BLaER1 treated with 17β-estradiol and CSF1 and Interleukin-3, amounts not matched to agents 10 nM and 100 nM (cell line): Measurements from ENCODE around the gene RAB26.
"Not testable (repeated sequence)": the region's sequence is repeated elsewhere in the genome, so short reads cannot be mapped to it uniquely, and the experiment has no call there.

ENCODE experiments used
- H3K27ac ChIP-seq, 11 experiments: shearing (Covaris generic); formaldehyde crosslinking; 2 replicates each; pipeline ENCODE4 v1.8.1; 2022
- H3K27me3 ChIP-seq, 11 experiments: shearing (Covaris generic); formaldehyde crosslinking; 2 replicates each; pipeline ENCODE4 v1.8.1; 2022
- H3K36me3 ChIP-seq, 11 experiments: shearing (Covaris generic); formaldehyde crosslinking; 2 replicates each; pipeline ENCODE4 v1.8.1; 2022
- H3K4me1 ChIP-seq, 10 experiments: shearing (Covaris generic); formaldehyde crosslinking; 2 replicates each; pipeline ENCODE4 v1.8.1; 2022
- H3K4me2 ChIP-seq, 11 experiments: shearing (Covaris generic); formaldehyde crosslinking; 2 replicates each; pipeline ENCODE4 v1.8.1; 2022
- H3K4me3 ChIP-seq, 10 experiments: shearing (Covaris generic); formaldehyde crosslinking; 2 replicates each; pipeline ENCODE4 v1.8.1; 2022
- H3K9ac ChIP-seq, 11 experiments: shearing (Covaris generic); formaldehyde crosslinking; 2 replicates each; pipeline ENCODE4 v1.8.1; 2022
- H3K9me3 ChIP-seq, 11 experiments: shearing (Covaris generic); formaldehyde crosslinking; replicated peaks in 1 of 11; 2 replicates each; pipeline ENCODE4 v1.8.1; 2022
- H4K20me1 ChIP-seq, 11 experiments: shearing (Covaris generic); formaldehyde crosslinking; 2 replicates each; pipeline ENCODE4 v1.8.1; 2022
- Cebpa-rat ChIP-seq, 11 experiments: shearing (Covaris generic); IDR thresholded peaks; 2 replicates each; pipeline ENCODE4 v1.8.1; 2022

RAB26 gene

DNA sequence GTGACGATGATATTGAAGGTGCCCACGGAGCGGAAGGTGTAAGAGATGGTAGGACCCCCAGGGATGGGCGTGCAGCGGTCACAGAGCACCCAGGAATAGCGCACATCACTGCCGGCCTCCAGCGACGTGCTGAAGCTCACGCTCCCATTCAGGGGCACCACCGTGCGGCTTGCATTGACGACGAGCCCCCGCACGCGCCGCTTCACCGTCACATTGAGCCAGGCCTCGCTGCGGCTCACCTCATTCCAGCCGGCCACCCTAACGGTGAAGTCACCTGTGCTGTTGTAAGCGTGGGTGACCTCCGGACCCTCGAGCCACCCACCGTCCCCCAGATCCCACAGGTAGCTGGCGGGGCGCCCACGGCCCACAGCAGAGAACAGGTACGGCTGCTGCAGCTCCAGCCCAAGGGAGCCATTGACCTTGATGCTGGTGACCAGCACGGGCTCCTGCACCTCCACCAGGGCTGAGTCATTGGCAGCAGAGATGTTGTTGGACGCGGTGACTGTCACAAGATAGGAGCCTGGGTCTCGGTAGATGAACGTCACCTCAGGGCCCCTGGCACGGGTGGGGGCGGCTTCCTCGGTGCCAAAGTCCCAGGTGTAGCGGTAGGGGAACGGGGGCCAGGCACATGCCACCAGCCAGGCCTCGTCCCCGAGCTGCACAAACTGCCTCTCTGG, 38.0 kb upstream of the RAB26 start:
- Histone ChIP-seq H4K20me1 (peaks cover 0 to 73% (median 10%) of the 10 kb centered on the region in 11 experiments; a peak in 10 of 22 replicates), H3K36me3 (peaks cover 0 to 81% (median 45%) of the 10 kb centered on the region in 11 experiments; a peak in 20 of 22 replicates)
- not testable (repeated sequence) for H3K4me1 ChIP-seq, H3K9ac ChIP-seq, H3K4me3 ChIP-seq, H3K4me2 ChIP-seq, H3K27ac ChIP-seq, H3K27me3 ChIP-seq, H3K9me3 ChIP-seq

DNA sequence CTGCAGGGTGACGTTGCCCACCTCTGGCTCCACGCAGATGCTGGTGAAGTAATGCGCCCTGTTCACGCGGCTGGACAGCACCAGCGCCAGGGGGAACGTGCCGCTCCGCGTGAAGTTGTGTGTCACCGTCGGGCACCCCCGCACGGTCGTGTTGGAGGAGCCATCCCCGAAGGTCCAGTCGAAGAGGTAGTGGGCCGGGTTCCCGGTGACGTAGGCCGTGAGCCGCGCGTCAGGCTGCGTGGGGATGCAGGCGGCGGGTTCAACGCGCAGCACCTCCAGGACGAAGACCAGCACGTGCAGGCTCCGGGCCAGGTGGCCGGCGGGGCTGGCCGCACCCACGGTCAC, 37.4 kb upstream of the RAB26 start:
- H3K4me1 ChIP-seq, H3K4me2 ChIP-seq: not testable (repeated sequence)
- peaks cover 0 to 76% (median 43%) of the 10 kb centered on the region in 11 experiments; a peak in 20 of 22 replicates for H3K36me3 ChIP-seq

DNA sequence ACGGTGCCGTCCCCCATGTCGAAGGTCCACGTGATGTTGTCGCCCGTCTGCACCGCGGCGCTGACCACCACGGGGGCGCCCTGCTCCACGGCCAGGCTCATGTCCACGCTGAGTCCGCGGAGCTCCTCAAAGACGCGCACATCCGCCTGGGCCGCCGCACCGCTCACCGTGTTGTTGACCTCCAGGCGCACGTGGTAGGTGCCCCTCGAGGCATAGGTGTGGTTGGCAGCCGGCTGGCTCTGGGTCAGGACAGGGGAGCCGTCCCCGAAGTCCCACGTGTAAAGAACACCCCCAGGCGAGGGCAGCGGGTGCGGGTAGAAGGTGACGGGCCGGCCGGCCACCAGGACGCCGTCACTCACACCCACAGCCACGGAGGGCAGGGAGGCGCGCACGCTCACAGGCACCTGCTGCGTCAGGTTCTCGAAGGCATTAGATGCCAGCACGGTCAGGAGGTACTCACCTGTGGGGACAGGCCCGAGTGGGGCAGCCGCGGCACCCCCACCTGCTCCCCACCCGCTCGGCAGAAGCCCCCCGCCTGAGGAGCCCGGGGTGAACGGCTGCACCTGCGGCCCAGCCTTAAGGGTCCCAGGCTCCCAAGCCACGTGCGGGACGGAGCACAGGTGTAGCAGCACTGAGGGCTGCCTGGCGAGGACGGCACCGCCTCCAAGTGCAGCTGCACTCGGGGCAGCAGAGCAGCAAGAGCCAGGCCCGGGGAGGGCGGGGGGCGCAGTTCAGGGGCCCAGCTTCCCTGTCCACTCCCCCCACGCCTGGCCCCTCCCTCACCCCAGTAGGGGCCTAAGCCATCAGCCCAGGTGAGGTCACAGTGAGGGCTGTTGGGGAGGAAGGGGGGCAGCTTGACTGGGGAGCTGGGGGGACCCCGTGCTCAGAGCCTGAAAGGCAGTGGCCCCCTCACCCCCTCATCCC, 36.8 kb upstream of the RAB26 start:
- not testable (repeated sequence) for H3K27ac ChIP-seq, H3K4me2 ChIP-seq, H3K9ac ChIP-seq, H3K4me3 ChIP-seq, H3K9me3 ChIP-seq, H3K27me3 ChIP-seq, H3K4me1 ChIP-seq
- H4K20me1 ChIP-seq = peaks cover 0 to 85% (median 10%) of the 10 kb centered on the region in 11 experiments; a peak in 11 of 22 replicates
- peaks cover 0 to 80% (median 43%) of the 10 kb centered on the region in 11 experiments; a peak in 20 of 22 replicates for H3K36me3 ChIP-seq

More for the DNA sequence above, 37.4 kb upstream of the RAB26 start:
- not testable (repeated sequence) for H3K27me3 ChIP-seq, H3K9ac ChIP-seq, H3K27ac ChIP-seq, H3K4me3 ChIP-seq, H3K9me3 ChIP-seq
- peaks cover 0 to 78% (median 10%) of the 10 kb centered on the region in 11 experiments; a peak in 10 of 22 replicates for H4K20me1 ChIP-seq

DNA sequence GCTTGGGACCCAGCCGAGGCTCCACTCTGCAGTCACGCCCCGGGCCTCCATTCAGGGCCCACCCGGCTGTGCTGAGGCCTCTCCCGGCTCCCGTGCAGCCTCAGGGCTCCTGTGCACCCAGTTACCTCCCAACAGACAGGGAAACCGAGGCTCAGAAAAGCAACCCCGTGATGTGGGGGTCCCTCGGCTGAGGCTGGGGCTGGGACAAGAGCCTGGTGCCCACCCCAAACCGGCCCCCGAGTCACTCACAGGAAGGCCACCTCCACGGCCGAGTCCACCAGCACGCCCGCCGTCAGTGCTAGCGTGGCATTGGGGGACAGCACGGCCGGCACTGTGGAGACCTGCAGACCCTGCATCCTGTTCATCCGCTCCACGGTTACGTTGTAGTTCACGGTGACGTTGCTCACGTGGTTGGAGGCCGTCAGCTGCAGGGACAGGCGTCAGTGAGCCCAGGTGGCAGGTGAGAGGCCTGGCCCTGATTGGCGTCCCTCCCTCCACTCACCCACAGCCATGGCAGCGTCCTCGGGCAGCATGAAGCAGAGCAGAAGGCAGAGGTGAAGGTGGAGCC, 35.8 kb upstream of the RAB26 start:
- H3K9me3 ChIP-seq, H3K9ac ChIP-seq, H3K4me2 ChIP-seq, H3K4me3 ChIP-seq, H3K4me1 ChIP-seq, H3K27ac ChIP-seq, H3K27me3 ChIP-seq: not testable (repeated sequence)
- H4K20me1 ChIP-seq = peaks cover 0 to 86% (median 11%) of the 10 kb centered on the region in 11 experiments; a peak in 12 of 22 replicates
- peaks cover 0 to 72% (median 43%) of the 10 kb centered on the region in 11 experiments; a peak in 20 of 22 replicates for H3K36me3 ChIP-seq

DNA sequence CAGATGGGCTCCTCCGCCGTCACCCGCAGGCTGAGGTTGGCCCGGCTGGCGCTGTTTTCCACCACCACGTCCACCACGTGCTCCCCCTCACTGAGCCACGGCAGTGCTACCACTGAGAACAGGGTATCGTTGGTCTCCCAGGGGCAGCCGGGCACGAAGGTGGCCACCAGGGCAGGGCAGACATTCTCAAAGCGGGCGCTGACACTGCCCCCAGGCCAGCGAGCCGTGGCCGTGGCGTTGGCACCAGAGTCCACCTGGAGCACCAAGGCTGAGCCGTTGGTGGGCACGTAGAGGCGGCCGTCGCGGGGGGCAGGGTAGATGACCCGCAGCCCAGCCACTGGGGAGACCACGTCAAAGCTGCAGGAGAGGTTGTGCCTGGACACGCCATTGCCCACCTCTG, 34.2 kb upstream of the RAB26 start:
- Histone ChIP-seq H3K36me3 (peaks cover 0 to 58% (median 31%) of the 10 kb centered on the region in 11 experiments; a peak in 19 of 22 replicates), H4K20me1 (peaks cover 0 to 84% (median 11%) of the 10 kb centered on the region in 11 experiments; a peak in 13 of 22 replicates)
- not testable (repeated sequence) for H3K9me3 ChIP-seq, H3K27ac ChIP-seq, H3K4me2 ChIP-seq, H3K4me1 ChIP-seq, H3K4me3 ChIP-seq, H3K9ac ChIP-seq, H3K27me3 ChIP-seq

DNA sequence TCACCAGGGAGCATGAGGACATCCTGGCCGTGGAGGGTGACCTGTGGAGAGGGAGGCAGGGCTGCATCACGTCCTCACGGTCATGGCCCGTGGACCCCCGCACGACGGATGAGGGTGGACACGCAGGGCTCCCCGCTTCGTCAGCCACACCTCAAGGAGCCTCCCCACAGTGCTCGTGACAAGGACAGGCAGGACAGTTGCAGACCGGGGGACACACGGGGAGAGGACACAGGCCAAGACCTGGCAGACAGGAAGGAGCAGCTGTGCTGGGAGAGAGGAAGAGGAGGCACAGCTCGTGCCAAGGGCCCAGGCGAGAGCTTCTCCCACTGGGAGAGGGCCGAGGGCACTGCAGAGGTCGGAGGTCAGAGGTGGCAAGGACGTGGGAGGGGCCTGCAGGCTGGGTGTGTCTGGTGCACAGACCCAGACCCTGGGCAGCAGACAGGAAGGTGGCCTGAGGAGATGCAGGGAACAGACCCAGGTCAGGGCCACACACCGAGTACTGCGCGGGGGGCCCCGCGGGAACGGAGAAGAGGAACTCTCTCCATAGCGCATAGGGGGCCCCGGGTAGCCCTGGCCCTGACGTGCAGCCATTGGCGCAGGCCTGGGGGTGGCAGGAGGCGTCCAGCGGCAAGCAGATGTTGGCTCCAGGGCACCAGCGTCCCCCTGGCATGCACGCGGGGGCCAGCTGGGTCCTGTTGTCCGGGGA, 33.4 kb upstream of the RAB26 start:
- not testable (repeated sequence) for H3K9ac ChIP-seq, H3K4me3 ChIP-seq, H3K9me3 ChIP-seq, H3K4me2 ChIP-seq, H3K27me3 ChIP-seq, H3K4me1 ChIP-seq, H3K27ac ChIP-seq
- Histone ChIP-seq H3K36me3 (peaks cover 0 to 50% (median 24%) of the 10 kb centered on the region in 11 experiments; a peak in 19 of 22 replicates), H4K20me1 (peaks cover 0 to 81% (median 14%) of the 10 kb centered on the region in 11 experiments; a peak in 13 of 22 replicates)

DNA sequence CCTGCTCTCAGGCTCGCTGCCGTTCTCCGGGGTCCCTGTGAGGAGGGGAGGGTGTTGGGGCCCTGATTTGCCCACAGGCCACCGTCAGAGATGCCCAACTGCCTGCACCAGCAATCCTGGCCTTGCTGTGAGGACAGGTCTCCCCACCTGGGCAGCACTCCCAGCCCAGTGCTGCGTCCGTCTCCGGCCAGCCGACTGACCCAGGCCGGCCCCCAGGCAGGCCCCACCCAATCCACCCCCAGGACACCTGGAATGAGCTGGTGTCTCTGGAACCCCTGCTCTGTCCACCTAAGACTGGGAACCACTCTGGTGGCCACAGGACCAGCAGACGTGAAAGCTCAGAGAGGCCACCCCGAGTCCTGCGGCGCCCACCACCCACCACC, 32.8 kb upstream of the RAB26 start:
- no peak overlapping the region for H3K9ac ChIP-seq
- no peak for TF ChIP-seq Cebpa-rat (IDR thresholded peaks at IDR 0.05)
- H3K27ac ChIP-seq = no peak overlapping the region
- no peaks in the 10 kb centered on the region for H3K9me3 ChIP-seq
- peaks cover 0 to 45% (median 19%) of the 10 kb centered on the region in 11 experiments; a peak in 18 of 22 replicates for H3K36me3 ChIP-seq
- no peak overlapping the region for H3K4me2 ChIP-seq
- no peak overlapping the region for H3K4me3 ChIP-seq
- peaks cover 5 to 79% (median 19%) of the 10 kb centered on the region in 11 experiments; a peak in 19 of 22 replicates for H4K20me1 ChIP-seq
- H3K27me3 ChIP-seq = no peaks in the 10 kb centered on the region
- no peaks in the 10 kb centered on the region; a peak in 1 of 20 replicates for H3K4me1 ChIP-seq

DNA sequence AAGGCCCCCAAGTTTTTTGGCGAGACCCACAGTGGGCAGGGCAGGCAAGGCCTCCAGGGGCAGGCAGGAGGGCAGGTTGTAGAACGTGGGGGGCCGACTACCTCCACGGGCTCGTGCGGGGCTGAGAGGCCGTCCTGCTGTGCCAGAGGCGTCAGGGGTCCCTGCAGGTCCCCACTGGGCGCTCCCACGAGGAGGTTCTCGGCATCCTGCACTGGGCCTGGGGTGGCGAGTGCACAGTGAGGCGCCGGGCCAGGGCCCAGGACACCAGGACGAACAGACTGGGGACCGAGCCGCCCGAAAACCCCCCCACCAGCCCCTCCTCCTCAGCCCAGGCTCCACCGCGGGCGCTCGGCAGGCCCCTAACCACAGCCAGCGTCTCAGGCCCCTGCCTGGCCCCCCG, 32.0 kb upstream of the RAB26 start:
- H3K4me3 ChIP-seq, H3K27ac ChIP-seq, H3K27me3 ChIP-seq, H3K4me2 ChIP-seq, H3K4me1 ChIP-seq, H3K9ac ChIP-seq, H3K9me3 ChIP-seq: not testable (repeated sequence)
- Histone ChIP-seq H3K36me3 (peaks cover 0 to 36% (median 11%) of the 10 kb centered on the region in 11 experiments; a peak in 15 of 22 replicates), H4K20me1 (peaks cover 13 to 79% (median 28%) of the 10 kb centered on the region in 11 experiments; a peak in 20 of 22 replicates)

DNA sequence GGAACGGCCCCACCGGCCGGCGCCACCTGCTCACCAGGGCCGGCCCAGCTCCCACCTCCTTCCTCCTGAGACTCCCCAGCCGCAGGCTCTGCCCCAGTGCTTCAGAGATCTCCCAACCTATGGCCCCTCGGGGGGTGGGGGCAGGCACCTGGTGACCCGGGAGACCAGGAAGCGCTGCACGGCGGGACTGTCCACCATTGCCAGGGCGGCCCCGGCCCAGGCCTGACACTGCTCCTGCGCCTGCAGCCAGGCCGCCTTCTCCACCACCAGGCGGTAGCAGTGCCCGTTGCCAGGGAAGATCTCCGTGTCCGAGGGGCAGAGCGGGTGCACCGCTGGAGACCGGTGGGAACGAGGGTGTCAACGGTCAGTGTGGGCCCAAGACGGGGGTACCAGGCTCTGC, 31.1 kb upstream of the RAB26 start:
- Histone ChIP-seq H4K20me1 (peaks cover 22 to 82% (median 37%) of the 10 kb centered on the region in 11 experiments; a peak in 20 of 22 replicates), H3K4me1 (peaks cover 0 to 10% (median 2%) of the 10 kb centered on the region in 10 experiments; a peak in 7 of 20 replicates), H3K36me3 (peaks cover 0 to 27% (median 6%) of the 10 kb centered on the region in 11 experiments; a peak in 12 of 22 replicates)
- H3K27ac ChIP-seq, H3K9ac ChIP-seq, H3K9me3 ChIP-seq, H3K4me2 ChIP-seq, H3K27me3 ChIP-seq, H3K4me3 ChIP-seq: not testable (repeated sequence)

DNA sequence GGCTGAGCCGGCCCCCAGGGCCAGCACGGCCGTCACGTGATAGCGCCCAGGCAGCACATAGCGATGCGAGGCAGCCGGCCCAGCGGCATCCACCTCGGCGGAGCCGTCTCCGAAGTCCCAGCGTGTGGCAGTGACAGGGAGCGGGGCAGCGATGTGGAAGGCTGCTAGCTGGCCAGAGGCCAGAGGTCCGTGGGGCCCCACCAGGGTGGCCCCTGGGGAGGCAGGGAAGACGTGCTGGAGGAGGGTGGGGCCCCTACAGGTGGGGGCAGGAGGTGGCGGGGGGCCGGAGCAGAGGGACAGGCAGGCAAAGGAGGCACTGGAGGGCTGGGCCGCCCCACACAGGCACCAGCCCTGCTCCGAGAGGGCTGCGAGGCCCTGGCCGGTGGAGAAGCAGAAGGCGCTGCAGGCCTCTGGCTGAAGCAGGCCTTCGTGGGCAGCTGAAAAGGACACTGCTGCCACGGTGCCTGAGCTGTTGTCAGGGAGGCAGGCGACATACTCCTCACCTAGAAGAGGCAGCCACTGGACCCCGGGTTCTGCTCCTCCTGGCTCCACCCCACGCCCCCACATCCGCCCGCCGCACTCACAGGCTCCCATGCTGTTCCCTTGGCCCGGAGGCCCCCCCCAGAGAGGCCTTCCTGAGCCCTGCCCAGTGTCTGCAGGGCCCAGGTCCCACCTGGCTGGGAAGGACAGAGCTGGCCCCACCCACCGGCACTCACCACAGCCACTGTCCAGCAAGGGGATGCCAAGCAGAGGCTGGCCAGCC, 30.3 kb upstream of the RAB26 start:
- not testable (repeated sequence) for H3K27ac ChIP-seq, H3K4me2 ChIP-seq, H3K4me3 ChIP-seq, H3K9ac ChIP-seq, H3K9me3 ChIP-seq, H3K27me3 ChIP-seq
- peaks cover 0 to 27% (median 6%) of the 10 kb centered on the region in 11 experiments; a peak in 12 of 22 replicates for H3K36me3 ChIP-seq
- peaks cover 0 to 13% (median 2%) of the 10 kb centered on the region in 10 experiments; a peak in 7 of 20 replicates for H3K4me1 ChIP-seq
- H4K20me1 ChIP-seq = peaks cover 29 to 90% (median 44%) of the 10 kb centered on the region in 11 experiments; a peak in 20 of 22 replicates

DNA sequence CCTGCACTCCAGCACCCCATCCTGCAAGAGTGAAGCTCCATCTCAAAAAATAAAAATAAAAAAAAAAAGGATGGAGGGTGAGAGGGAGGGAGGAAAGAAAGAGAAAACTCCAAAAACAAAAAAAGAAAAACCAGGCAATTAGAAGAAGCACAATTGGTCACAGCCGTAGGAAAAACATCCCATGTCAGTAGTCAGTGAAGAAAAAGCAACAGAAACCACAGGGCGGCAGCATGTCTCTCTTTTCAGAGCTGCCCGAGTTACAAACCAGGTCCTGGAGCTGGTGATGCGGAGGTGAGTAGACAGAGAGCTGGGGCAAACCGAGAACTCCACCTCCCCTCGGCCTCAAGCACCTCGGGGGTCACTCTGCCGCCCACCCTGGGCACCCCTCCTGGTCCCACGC, 27.1 kb upstream of the RAB26 start:
- not testable (repeated sequence) for H3K9ac ChIP-seq, H3K27me3 ChIP-seq, H3K9me3 ChIP-seq, H3K4me3 ChIP-seq, H3K36me3 ChIP-seq, H3K27ac ChIP-seq
- Histone ChIP-seq H3K4me1 (peaks cover 23 to 43% (median 30%) of the 10 kb centered on the region in 10 experiments), H4K20me1 (peaks cover 56 to 92% (median 65%) of the 10 kb centered on the region in 11 experiments; a peak in 20 of 22 replicates), H3K4me2 (peak overlapping the region in 2 of 11 experiments; percentile 24 to 28; a peak in 2 of 22 replicates)
